CD14-positive monocyte (primary cell): Measurements from ENCODE around the gene ZNF543. TPM values are rescaled to one million over a fixed set of nuclear protein-coding genes. Genes with fewer than 3 reads are reported as not detected.

Source experiments
- DNase-seq, 3 donors: peaks; one replicate each; pipeline ENCODE4 v3.0.0-alpha.2; 2011 to 2022
- H2AFZ ChIP-seq: 2 replicates; pipeline ENCODE4 v1.6.0; 2012; ENCODE audit warnings: mild to moderate bottlenecking, low read depth, low read length, inconsistent platforms; ENCODE audit not compliant: insufficient read depth, poor library complexity, severe bottlenecking
- H3K27ac ChIP-seq, 2 donors: 1 replicate in 1 of 2; 2 replicates in 1 of 2; pipeline ENCODE4 v1.5.1; 2012 to 2013; ENCODE audit warnings: low read length in 2 of 2, control low read depth in 1 of 2, inconsistent platforms in 1 of 2, low read depth in 1 of 2, mild to moderate bottlenecking in 1 of 2
- H3K27me3 ChIP-seq, 2 donors: one replicate each; pipeline versions ENCODE4 v1.6.0 to v1.6.1; 2011 to 2013; ENCODE audit warnings: low read length in 2 of 2; ENCODE audit not compliant: control insufficient read depth in 2 of 2, insufficient read depth in 2 of 2
- H3K36me3 ChIP-seq, 2 donors: replicated peaks in 1 of 2; 1 replicate in 1 of 2; 2 replicates in 1 of 2; pipeline versions ENCODE4 v1.5.1 to v1.6.1; 2012 to 2013; ENCODE audit warnings: low read length in 2 of 2, control low read depth in 1 of 2, inconsistent platforms in 1 of 2, mild to moderate bottlenecking in 1 of 2; ENCODE audit not compliant: insufficient read depth in 2 of 2, control insufficient read depth in 1 of 2
- H3K4me1 ChIP-seq, 2 donors: 1 replicate in 1 of 2; 2 replicates in 1 of 2; pipeline versions ENCODE4 v1.5.1 to v1.6.1; 2012 to 2013; ENCODE audit warnings: low read length in 2 of 2, control low read depth in 1 of 2, inconsistent platforms in 1 of 2, mild to moderate bottlenecking in 1 of 2, moderate library complexity in 1 of 2; ENCODE audit not compliant: insufficient read depth in 2 of 2, control insufficient read depth in 1 of 2
- H3K4me2 ChIP-seq: replicated peaks from 2 replicates; pipeline ENCODE3; 2012; ENCODE audit warnings: low read length, moderate library complexity, mild to moderate bottlenecking; ENCODE audit not compliant: poor library complexity, severe bottlenecking; ENCODE audit errors: extremely low read depth
- H3K4me3 ChIP-seq, 3 experiments: fragments of 200-600 bp in 1 of 3; sonication (generic) in 1 of 3; replicated peaks in 1 of 3; 1 replicate in 2 of 3; 2 replicates in 1 of 3; pipeline ENCODE4 v1.5.1; 2011 to 2013; ENCODE audit warnings: low read length in 3 of 3, mild to moderate bottlenecking in 3 of 3, control low read depth in 2 of 3, low read depth in 2 of 3, inconsistent platforms in 1 of 3, moderate library complexity in 1 of 3
- H3K79me2 ChIP-seq: 2 replicates; pipeline ENCODE4 v1.6.0; 2012; ENCODE audit warnings: mild to moderate bottlenecking, control low read depth, inconsistent platforms, low read length, moderate library complexity; ENCODE audit not compliant: insufficient read depth
- H3K9ac ChIP-seq: 2 replicates; pipeline ENCODE4 v1.6.0; 2017; ENCODE audit warnings: low read length, mild to moderate bottlenecking; ENCODE audit not compliant: insufficient read depth, poor library complexity, severe bottlenecking
- H3K9me3 ChIP-seq, 2 donors: replicated peaks in 1 of 2; 1 replicate in 1 of 2; 2 replicates in 1 of 2; pipeline versions ENCODE4 v1.5.1 to v1.6.1; 2012 to 2013; ENCODE audit warnings: low read length in 2 of 2, control low read depth in 1 of 2; ENCODE audit not compliant: control insufficient read depth in 1 of 2, insufficient read depth in 1 of 2
- H4K20me1 ChIP-seq: 2 replicates; pipeline ENCODE4 v1.6.0; 2012; ENCODE audit warnings: mild to moderate bottlenecking, low read length, control low read depth, moderate library complexity; ENCODE audit not compliant: insufficient read depth
- H3K27ac Mint-ChIP-seq, 7 donors: one replicate each; pipeline ENCODE4 v1.8.0; 2020; ENCODE audit warnings: mild to moderate bottlenecking in 7 of 7, mixed read lengths in 7 of 7, moderate library complexity in 6 of 7, inconsistent platforms in 2 of 7
- H3K27me3 Mint-ChIP-seq, 3 donors: one replicate each; pipeline ENCODE4 v1.8.0; 2021 to 2022; ENCODE audit warnings: low read depth in 3 of 3, mild to moderate bottlenecking in 3 of 3, mixed read lengths in 3 of 3, moderate library complexity in 3 of 3, inconsistent platforms in 1 of 3
- H3K36me3 Mint-ChIP-seq, 2 donors: one replicate each; pipeline ENCODE4 v1.8.0; 2020; ENCODE audit warnings: mixed read lengths in 2 of 2, inconsistent platforms in 1 of 2, mild to moderate bottlenecking in 1 of 2
- H3K4me1 Mint-ChIP-seq: one replicate; pipeline ENCODE4 v1.8.0; 2020; ENCODE audit warnings: mild to moderate bottlenecking, mixed read lengths
- H3K4me3 Mint-ChIP-seq, 2 donors: one replicate each; pipeline ENCODE4 v1.8.0; 2020; ENCODE audit warnings: mild to moderate bottlenecking in 2 of 2, mixed read lengths in 2 of 2, moderate library complexity in 1 of 2
- H3K9me3 Mint-ChIP-seq, 7 donors: one replicate each; pipeline ENCODE4 v1.8.0; 2020 to 2022; ENCODE audit warnings: mixed read lengths in 7 of 7, mild to moderate bottlenecking in 6 of 7, moderate library complexity in 6 of 7, inconsistent platforms in 2 of 7
- WGBS: methylation state at CpG from one replicate; pipeline ENCODE4 v1.1.5; 2013; ENCODE audit warnings: missing lambda C conversion rate; ENCODE audit not compliant: insufficient coverage; 5-methylcytosine and 5-hydroxymethylcytosine counted together
- intact Hi-C, 2 donors: fragments of 100-400 bp; cut with micrococcal nuclease; formaldehyde crosslinking; loops; one replicate each; pipeline versions ENCODE4 v1.15.0 to v1.15.1; 2023
- polyA plus RNA-seq, 3 donors: library from polyadenylated mRNA; depleted of rRNA in 1 of 3; unstranded in 2 of 3; stranded (reverse) in 1 of 3; fragments of 300-500 nt in 2 of 3; fragments of >200 nt in 1 of 3; fragmentation: Illumina TruSeq in 2 of 3; gene quantifications; 1 replicate in 2 of 3; 2 replicates in 1 of 3; pipeline ENCODE4 v1.2.3, GENCODE V29; 2012 to 2021
- TF ChIP-seq, protein P1 (sequence below): fragments of 200-600 bp; IDR thresholded peaks from one replicate; pipeline ENCODE4 v1.8.0; 2022; ENCODE audit warnings: antibody characterized with exemption, mild to moderate bottlenecking

Gene ZNF543
- polyA plus RNA-seq, 3 donors = 0.85 to 1.1 (median 0.99) TPM

DNA sequence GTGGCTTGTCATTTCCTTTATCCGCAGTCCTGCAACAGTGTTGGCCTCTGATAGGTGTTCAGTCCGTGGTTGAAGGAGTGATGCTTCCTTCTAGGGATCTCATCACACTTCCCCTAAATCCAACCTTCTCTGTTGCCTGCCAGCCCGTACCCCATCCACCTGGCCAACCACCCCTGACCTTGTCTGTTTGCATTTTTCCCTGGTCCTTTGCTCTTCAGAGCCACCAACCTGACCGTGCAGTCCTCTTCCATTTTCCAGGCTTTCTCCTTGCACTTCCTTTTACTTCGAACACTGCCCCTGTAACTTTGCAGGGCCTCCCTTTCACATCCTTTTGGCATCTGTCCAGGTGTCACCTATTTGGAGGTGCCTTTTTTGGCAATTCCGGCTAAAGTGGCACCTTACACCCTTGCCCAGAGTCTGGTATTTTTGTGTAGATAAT, 39.3 kb upstream of the ZNF543 start:
- Histone ChIP-seq H2AFZ (peak overlapping the region; percentile 86), H3K27me3 (no peaks in the 10 kb centered on the region), H3K9ac (peak overlapping the region; percentile 99), H3K9me3 (no peaks in the 10 kb centered on the region), H3K4me1 (peaks cover 18 to 26% of the 10 kb centered on the region in 2 donors), H3K27ac (peak overlapping the region; percentile 95), H3K4me3 (peak overlapping the region; percentile 80 to 87 (median 85)), H3K4me2 (peak overlapping the region; percentile 87), H3K79me2 (peaks cover 57% of the 10 kb centered on the region), H3K36me3 (peaks cover 21 to 23% of the 10 kb centered on the region in 2 donors), H4K20me1 (peaks cover 4% of the 10 kb centered on the region)
- peaks cover 0 to 2% (median 0%) of the 10 kb centered on the region in 7 donors for H3K9me3 Mint-ChIP-seq
- DNase-seq = peak; percentile 25 to 56 (median 43)
- peaks cover 18% of the 10 kb centered on the region for H3K4me1 Mint-ChIP-seq
- peaks cover 0 to 3% (median 0%) of the 10 kb centered on the region in 3 donors for H3K27me3 Mint-ChIP-seq
- WGBS = 0% methylated on average over 1 of the region's 6 CpGs
- TF ChIP-seq, protein P1, sequence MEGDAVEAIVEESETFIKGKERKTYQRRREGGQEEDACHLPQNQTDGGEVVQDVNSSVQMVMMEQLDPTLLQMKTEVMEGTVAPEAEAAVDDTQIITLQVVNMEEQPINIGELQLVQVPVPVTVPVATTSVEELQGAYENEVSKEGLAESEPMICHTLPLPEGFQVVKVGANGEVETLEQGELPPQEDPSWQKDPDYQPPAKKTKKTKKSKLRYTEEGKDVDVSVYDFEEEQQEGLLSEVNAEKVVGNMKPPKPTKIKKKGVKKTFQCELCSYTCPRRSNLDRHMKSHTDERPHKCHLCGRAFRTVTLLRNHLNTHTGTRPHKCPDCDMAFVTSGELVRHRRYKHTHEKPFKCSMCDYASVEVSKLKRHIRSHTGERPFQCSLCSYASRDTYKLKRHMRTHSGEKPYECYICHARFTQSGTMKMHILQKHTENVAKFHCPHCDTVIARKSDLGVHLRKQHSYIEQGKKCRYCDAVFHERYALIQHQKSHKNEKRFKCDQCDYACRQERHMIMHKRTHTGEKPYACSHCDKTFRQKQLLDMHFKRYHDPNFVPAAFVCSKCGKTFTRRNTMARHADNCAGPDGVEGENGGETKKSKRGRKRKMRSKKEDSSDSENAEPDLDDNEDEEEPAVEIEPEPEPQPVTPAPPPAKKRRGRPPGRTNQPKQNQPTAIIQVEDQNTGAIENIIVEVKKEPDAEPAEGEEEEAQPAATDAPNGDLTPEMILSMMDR = no peak
- intact Hi-C loops = loop anchor here in 1 of 2 donors (2.0 to 5.0 kb wide), 2 partner anchors 36 to 70 kb away; partner anchors contain the start of gene ZNF304
- peaks cover 25 to 33% of the 10 kb centered on the region in 2 donors for H3K36me3 Mint-ChIP-seq
- no peak overlapping the region for H3K27ac Mint-ChIP-seq
- H3K4me3 Mint-ChIP-seq = no peak overlapping the region

DNA sequence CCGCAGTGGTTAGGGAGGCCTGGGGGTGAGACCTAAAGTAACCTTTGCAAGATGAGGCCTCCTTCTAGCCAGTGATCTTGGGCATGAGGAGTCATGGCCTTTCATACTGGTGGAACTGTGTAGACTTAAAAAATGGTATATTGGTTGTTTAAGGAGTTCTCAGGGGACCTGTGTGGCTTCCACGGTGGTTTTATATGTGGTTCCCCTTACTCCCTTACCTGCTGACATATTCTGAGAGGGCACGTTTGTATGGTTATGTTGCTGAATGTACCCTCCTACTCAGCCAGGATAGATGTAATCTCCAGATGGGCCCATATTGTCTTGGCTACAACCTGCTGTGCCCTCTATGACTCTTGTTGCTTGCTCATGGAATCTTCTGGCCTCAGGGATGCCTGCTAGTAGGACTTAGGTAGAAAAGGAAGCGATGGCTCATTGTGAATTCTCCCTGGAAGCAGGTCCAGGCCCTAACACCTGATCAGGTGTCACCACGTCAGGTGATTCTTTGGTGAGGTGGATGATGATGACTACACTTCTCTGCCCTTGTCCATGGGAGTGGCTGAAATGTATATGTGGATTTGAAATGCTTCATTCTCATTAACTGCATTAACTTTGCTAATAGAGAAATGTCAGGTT, 38.1 kb upstream of the ZNF543 start:
- peaks cover 33 to 34% of the 10 kb centered on the region in 2 donors for H3K36me3 ChIP-seq
- Mint-ChIP-seq H3K36me3 (peaks cover 35 to 44% of the 10 kb centered on the region in 2 donors), H3K4me1 (peaks cover 18% of the 10 kb centered on the region), H3K27me3 (peaks cover 0 to 3% (median 0%) of the 10 kb centered on the region in 3 donors), H3K27ac (peak overlapping the region in 2 of 7 donors; percentile 50 to 85), H3K9me3 (peaks cover 0 to 4% (median 2%) of the 10 kb centered on the region in 7 donors), H3K4me3 (no peak overlapping the region)
- DNase-seq = no peak
- intact Hi-C loops = loop anchor here in 1 of 2 donors (5.0 kb wide), 1 partner anchor 35 kb away; no protein-coding TSS in a partner anchor
- H3K4me3 ChIP-seq = no peak overlapping the region
- H3K9me3 ChIP-seq = no peaks in the 10 kb centered on the region
- no CpG with 5 or more reads among the region's 5 CpGs for whole genome bisulfite sequencing
- peaks cover 18 to 26% of the 10 kb centered on the region in 2 donors for H3K4me1 ChIP-seq
- TF ChIP-seq, protein P1 = no peak
- no peaks in the 10 kb centered on the region for H3K27me3 ChIP-seq
- peaks cover 8% of the 10 kb centered on the region for H4K20me1 ChIP-seq
- peaks cover 63% of the 10 kb centered on the region for H3K79me2 ChIP-seq
- no peak overlapping the region for H2AFZ ChIP-seq
- H3K9ac ChIP-seq = no peak overlapping the region
- H3K4me2 ChIP-seq = no peak overlapping the region
- no peak overlapping the region for H3K27ac ChIP-seq
